ENCODE data around the gene KCTD14.
"Not testable (repeated sequence)": the region's sequence is repeated elsewhere in the genome, so short reads cannot be mapped to it uniquely, and the experiment has no call there.

Gene KCTD14

DNA sequence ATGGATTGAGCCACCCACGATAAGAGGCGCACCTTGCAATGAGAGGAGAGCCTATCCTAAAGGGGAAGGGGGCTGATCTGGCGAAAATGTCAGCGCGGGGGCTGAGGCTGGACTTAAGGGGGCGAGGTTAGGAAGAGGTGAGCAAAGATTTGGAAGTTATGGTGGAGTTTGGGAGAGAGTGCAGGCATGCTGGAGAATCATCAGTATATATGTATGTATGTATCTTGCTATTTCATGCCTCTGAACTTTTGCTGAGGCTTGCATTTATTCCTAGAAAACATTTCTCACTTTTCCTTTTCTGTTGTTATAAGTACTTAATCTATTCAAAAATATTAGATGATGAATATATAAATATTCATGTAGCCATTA, 23.4 kb upstream of the KCTD14 start:
- DNase-seq = no peak

DNA sequence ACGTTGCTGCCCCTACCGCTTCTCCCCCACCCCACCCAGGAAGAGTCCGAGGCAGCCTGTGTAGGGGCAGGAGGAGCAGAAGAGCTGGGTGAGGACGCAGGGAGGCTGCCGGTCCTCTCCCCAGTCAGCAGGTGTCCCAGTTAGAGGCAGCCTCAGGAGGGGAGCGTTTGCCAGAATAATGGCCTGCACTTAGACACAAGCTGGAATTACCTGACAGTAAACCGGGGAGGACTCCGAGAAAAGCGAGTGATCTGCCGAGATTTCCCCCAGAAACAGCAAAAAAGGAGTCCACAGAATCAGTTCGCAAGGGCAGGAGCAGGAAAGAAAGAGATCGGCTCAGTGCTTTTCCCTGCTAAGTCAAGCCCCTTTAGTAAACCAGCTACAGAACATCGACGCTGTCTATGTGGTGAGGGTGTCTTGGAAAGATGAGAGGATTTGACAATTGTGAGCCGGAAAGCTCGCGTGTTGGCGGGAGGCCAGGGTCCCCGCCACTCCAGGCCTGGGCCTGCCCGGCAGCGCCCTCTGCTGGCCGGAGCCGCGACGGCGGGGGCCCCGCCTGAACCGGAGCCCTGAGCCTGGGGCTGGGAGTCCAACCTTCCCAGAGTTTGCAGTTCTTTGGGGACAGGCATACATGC, 22.9 kb upstream of the KCTD14 start:
- peak; percentile 31 to 78 for DNase-seq

DNA sequence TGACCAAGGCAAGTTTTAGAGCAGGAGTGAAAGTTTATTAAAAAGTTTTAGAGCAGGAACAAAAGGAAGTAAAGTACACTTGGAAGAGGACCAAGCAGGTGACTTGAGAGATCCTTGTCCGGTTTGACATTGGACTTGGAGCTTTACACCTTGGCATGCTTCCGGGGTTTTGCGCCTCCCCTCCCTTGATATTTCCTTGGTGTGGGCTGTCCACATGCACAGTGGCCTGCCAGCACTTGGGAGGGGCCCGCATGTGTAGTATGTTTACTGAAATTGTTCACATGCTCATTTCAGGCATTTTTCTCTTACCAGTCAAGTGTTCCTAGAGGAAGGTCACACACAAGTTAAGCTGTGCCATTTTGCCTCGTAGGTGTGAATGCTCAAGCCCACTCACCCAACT, 21.6 kb upstream of the KCTD14 start:
- no peak for DNase-seq

DNA sequence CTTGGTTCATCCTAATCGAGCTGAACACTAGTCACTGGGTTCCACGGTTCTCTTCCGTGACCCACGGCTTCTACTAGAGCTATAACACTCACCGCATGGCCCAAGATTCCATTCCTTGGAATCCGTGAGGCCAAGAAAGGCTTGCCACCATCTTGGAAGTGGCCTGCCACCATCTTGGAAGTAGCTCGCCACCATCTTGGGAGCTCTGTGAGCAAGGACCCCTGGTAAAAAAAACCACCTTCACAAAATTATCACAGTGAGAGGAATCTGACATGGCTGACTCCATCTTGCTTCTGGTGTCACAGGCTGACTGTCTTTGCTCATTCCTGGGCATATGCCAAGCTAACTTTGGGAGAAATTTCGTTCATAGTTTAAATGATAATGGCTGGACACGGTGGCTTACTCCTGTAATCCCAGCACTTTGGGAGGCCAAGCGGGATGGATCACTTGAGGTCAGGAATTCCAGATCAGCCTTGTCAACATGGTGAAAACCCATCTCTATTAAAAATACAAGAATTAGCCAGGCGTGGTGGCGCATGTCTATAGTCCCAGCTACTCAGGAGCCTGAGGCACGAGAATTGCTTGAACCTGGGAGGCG, 18.9 kb upstream of the KCTD14 start:
- DNase-seq = no peak

DNA sequence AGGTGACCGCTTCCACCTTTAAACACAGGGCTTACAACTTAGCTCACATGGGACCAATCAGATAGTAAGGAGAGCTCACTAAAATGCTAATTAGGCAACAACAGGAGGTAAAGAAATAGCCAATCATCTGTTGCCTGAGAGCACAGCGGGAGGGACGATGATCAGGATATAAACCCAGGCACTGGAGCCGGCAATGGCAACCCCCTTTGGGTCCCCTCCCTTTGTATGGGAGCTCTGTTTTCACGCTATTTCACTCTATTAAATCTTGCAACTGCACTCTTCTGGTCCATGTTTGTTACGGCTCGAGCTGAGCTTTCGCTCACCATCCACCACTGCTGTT, 18.3 kb upstream of the KCTD14 start:
- DNase-seq = not testable (repeated sequence)

DNA sequence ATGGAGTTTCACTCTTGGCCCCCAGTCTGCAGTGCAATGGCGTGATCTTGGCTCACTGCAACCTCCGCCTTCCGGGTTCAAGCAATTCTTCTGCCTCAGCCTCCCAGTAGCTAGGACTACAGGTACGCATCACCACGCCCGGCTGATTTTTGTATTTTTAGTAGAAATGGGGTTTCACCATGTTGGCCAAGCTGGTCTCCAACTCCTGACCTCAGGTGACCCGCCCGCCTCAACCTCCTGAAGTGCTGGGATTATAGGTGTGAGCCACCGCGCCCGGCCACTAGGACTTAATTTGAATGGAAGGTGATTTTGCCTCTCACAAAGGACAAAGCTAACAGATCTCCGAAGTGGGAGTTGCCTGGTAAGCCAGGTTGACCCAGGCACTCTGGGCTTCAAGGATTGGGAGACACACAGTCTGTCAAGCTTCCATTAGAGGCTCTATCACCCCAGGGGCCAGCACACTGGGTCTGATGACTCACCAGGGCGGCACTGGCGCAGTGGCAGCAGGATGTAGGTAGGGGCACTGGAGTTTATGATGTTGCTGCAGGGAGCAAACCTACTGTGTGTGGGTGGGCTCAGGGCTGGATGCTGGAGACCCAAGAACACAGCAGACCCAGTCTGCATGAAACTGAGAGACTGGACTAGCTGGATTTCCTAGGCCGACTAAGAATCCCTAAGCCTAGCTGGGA, 17.8 kb upstream of the KCTD14 start:
- DNase-seq = no peak

DNA sequence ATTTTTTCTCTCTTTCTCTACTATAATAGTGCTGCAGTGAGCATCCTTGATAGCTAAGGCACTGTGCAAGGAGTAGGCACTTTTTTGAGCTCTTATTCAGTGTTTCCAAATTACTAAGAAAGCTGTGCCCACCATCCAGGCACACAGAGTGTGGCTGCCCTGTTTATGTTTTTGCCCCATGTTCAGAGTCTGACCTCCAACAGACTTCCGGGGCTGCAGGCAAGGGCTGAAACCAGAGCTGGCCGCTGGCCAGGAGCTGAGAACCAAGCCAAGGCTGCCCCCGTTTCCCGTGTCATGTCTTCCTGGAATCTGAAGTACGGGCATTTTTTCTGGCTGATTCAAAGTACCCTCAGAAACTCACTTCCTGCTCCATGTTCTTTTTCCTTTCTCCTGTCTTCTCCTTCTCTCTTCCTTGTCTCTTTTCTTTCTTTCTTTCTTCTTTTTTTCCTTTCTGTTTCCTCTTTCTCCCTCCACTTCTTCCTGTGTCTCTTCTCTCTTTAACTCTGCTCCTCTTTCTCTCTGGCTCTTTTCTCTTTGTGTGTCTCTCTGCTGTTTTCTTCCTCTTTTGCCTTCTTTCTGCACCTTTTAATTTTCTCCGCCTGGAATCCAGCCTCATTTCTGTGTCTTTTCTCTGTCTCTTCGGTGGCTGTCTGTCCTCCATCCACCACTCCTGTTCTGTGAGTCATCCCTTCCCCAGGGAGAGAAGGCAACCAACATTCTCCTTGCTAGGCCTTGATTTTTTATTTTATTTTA, 17.0 kb upstream of the KCTD14 start:
- DNase-seq = peak; percentile 19 to 23

DNA sequence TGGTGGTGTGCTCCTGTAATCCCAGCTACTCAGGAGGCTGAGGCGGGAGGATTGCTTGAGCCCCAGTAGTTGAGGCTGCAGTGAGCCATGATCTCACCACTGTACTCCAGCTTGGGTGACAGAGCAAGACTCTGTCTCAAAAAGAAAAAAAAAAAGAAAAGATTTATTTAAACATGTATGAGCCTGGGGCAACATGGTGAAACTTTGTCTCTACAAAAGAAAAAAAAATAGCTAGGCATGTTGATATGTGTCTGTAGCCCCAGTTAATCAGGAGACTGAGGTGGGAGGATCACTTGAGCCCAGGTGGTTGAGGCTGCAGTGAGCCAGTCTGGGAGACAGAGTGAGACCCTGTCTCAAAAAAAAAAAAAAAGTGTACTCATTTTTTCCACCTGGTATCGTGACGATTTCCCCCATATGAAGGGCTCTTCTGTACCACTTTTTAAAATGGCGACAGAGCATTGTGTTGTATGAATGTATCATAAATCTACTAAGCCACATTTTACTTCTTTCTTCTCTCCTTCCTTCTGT, 16.4 kb upstream of the KCTD14 start:
- DNase-seq = no peak

DNA sequence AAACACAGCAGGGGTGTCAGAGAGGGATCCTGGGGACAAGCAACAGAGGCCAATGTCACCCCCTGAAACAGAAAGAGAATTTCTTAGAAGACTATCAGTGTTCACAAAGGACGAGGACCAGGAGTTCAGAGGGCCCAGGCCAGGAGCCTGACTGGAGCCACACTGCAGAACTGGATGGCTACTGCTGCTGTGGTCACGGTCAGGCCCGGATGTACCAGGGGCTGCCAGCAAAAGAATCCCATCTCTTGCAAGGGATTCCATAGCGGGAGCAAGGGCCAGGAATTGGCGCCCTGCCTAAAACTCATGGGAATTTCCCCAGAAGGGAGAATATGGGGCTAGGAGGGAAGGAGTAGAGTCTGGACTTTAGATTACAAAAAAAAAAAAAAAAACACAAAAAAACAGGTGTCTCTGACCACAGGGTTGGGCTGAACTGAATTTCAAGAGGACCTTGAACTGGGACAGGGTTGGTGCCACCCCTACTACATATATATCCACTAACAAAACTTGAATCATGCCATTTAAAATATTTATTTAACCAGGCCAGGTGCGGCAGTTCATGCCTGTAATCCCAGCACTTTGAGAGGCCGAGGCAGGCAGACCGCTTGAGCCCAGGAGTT, 15.7 kb upstream of the KCTD14 start:
- DNase-seq = no peak

DNA sequence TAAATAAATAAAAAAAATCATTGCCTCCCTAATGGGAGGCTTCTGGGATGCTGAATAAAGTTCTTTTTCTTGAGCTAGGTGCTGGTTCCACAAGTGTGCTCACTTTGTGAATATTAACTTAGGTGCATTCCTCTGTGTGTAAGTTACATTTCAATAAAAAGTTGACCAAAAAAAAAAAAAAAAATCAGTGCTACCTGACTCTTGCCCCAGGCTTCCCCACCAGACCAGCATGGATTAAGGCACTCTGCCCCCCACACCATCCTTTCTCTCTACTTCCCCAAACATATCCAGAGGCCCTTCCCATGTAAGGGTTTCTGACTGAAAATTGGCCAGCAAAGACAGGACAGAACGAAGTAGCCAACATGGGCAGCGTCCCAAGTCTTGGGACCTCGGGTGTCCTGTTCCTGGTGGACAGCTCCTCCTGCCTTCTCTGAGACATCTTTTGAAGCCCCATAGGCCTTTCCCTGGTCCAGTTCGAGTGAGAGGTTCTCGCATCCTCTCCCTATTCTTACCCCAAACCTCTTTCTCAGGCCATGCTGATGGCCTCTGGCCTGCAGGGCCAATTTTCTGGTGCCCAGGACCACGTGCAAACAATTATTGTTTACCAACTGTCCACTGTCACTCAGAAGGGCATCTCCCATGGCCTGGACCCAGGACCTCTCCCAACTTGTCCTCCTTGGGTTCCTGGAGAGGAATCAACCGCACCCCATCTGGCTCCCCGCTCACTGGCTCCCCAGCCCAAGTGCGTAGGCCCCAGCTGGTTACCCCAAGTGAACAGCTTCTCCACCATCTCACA, 14.9 kb upstream of the KCTD14 start:
- DNase-seq = no peak

DNA sequence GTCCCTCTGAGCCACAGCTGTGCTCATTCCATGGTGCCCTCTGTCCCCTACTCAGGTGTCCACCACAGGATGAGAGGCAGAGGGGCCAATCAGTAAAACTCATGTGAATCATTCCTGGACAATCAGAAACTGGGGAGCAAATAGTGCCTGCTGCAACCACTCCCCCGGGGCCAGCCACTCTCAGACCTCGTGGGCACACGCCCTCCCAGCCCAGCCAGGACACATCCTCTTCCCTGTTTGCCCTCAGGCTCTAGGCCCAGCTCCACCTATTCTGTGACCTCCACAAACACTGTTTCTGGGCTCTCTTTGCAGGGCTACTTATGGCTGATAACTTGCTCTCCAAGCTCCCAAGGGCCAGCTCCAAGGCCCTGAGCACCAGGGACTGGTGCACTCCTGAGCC, 14.0 kb upstream of the KCTD14 start:
- no peak for DNase-seq

DNA sequence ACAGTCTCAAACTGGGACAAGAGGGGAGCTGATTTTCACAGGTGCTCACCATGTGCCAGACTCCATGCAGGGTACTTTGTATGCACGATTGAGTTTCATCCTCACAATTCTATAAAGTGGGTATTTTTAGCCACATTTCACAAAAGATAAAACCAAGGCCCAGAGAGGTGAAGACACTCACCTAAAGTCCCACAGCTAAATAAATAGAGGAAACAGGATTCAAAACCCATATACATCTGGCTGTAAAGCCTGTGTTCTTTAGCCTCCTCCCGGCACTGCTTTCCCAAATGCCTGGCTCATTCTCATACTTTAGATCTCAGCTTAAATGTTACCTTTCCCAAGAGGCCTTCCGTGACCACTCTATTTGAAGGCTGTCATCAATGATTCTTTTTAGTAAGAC, 13.2 kb upstream of the KCTD14 start:
- DNase-seq = no peak

DNA sequence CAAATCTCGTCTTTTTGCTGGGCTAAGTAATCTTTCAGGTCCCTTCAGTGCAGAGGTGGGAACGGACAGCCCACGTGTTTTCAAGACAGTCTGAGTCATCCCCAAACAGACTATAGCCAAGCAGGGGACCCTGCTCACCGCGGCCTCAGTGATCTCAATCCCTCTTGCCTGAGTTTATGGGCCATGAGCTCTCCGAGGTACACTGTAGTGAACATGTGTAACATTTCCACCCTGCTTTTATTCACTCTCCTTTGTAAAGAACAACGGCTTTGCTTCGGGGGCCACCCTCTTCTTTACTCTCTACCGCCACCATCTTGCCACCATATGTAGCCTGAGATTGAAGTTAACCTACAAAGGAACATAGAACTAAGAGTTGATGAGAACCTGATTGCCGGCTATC, 11.5 kb upstream of the KCTD14 start:
- DNase-seq = no peak

DNA sequence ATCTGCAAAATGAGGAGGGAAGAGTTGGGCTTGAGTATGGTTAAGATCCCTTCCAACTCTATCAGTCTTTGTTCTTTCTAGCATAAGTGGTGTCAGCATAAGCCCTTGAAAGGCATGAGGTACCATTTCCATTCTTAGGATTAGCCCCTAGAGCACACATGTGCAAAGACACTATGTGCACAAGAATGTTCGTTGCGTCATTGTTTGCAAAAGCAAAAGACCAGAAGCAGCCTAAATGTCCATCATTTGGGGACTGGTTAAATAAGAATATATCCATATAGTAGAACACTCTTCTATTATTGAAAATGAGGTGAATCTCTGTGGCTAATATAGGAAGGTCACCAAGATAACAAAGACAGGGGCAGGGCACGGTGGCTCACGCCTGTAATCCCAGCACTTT, 10.0 kb upstream of the KCTD14 start:
- DNase-seq = no peak

DNA sequence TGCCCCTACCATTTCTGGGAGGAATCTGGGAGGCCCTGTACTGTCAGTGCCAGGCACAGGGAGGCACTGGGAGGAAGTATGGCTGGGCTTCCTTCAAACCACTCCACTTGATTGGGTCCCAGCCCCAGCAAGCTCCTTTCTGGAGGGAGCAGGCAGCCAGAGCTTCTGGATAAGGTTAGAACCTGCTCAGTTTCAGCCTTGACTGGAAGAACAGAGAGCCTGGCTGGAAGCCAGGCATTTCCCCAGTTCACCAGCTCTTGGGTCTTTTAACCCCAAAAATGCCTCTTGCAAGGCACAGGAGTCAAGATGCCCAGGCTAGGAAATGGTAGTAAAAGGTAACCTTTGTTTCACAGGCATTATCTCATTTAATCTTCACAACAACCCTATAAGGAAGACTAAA, 9.0 kb upstream of the KCTD14 start:
- no peak for DNase-seq

DNA sequence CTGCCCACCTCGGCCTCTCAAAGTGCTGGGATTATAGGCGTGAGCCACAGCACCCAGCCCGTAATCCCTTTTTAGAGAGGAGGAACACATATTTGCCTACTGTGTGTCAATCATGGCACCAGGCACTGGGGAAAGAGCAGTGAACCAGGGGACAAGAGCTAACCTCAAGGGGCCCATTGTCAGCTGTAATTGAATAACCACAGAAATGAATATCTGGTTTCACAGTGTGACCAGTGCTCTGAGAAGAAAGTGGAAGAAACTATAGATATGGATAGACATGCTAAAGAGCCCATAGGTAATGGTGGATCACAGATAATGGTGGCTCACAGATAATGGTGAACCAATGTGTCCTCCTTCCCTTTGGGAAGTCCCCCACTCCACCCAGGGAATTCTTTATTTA, 8.6 kb upstream of the KCTD14 start:
- no peak for DNase-seq

DNA sequence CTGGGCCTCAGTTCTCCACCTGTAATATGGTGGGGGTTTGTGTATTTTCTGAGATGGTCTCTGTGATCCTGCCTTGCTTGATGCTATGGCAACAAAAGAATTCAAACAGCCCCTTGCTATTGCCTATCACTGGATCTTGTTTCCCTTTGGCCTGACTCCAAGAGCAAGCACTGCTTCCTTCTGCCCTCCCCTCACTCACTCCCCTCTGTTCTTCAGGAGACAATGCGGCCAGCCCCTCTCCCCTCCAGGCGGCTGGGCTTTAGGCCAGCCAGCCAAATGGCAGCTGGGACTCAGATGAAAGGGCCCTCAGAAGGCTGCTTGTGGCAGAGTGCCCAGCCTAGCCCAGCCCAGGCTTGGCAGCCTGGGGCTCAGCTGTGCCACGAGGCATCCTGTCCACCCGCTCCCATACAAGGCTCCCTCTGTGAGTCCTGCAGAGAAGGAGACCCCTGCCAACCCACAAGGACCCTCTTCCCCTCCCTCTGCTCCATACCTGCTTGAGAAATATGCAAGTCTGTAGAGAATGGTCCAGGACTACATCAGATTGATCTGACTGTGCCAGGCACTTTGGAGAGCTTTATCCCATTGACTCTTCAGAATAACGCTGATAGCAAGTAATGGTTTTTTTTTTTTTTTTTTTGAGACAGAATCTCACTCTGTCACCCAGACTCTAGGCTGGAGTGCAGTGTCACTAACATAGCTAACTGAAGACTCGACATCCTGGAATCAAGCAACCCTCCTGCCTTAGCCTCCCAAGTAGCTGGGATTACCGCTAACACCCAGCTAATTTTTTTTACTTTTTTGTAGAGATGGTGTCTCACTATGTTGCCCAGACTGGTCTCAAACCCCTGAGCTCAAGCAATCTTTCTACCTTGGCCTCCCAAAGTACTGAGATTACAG, 7.6 kb upstream of the KCTD14 start:
- no peak for DNase-seq

DNA sequence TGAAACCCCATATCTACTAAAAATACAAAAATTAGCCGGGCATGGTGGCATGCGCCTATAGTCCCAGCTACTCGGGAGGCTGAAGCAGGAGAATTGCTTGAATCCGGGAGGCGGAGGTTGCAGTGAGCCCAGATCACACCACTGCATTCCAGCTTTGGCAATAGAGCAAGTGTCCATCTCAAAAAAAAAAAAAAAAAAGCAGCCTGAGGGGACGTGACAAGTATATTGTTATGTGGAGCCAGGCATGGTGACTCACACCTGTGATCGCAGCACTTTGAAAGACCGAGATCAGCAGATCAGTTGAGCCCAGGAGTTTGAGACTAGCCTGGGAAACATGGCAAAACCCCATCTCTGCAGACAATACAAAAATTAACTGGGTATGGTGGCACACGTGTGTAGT, 5.3 kb upstream of the KCTD14 start:
- not testable (repeated sequence) for DNase-seq

DNA sequence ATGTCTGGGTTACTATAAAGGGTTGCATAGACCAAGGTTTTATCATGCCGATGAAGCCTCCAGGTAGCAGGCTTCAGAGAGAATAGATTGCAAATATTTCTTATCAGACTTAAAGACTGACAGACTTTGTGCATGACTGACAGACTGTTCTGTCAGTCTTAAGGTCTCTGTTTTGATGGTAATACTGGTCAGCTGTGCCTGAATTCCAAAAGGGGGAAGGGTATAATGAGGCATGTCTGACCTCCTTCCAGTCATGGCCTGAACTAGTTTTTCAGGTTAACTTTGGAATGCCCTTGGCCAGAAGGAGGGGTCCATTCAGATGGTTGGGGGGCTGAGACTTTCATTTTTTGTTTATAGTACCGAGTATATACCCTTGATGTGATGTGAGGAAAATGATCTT, 4.7 kb upstream of the KCTD14 start:
- DNase-seq = no peak

DNA sequence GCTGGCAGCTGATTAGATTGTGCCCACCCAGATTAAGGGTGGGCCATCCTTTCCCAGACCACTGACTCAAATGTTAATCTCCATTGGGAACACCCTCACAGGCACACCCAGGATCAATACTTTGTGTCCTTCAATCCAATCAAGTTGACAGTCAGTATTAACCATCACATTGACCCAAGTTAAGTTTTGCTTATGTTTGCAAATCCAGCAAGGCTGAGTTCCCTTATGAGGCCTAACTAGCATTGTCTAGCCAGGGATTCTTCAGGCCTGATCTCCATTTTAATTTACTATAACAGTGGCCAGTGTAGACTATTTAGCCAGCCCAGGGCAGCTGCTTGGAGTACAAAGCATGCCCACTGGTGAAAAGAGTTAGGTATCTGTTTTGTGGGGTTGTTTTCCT, 2.3 kb upstream of the KCTD14 start:
- DNase-seq = no peak

DNA sequence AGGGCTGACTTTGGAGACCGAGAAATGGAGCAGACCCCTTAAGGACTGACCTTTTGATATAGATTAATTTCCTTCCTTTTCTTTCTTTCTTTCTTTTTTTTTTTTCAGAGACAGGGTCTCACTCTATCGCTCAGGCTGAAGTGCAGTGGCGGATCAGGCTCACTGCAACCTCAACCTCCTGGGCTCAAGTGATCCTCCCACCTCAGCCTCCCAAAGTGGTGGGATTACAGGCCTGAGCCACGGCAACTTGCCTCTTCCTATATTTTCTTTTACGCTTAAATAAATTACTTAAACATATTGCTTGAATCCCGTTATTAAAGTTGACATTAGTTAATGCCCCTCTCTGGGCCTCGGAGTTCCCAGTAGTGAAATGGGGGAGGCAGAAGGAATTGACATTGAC, 350 bp upstream of the KCTD14 start:
- DNase-seq = no peak
